NCI-H69 (cell line): ENCODE results near the gene CLCN6.
"Not testable (repeated sequence)": the region's sequence is repeated elsewhere in the genome, so short reads cannot be mapped to it uniquely, and the experiment has no call there.

Experiments
- DNase-seq: peaks from one replicate; lab custom pipeline; 2025; lab: John Stamatoyannopoulos, UW

The CLCN6 gene

GRCh38 chr1:11796036-11796828 lies 9.8 kb upstream of the CLCN6 start:
- DNase-seq: no peak

DNA sequence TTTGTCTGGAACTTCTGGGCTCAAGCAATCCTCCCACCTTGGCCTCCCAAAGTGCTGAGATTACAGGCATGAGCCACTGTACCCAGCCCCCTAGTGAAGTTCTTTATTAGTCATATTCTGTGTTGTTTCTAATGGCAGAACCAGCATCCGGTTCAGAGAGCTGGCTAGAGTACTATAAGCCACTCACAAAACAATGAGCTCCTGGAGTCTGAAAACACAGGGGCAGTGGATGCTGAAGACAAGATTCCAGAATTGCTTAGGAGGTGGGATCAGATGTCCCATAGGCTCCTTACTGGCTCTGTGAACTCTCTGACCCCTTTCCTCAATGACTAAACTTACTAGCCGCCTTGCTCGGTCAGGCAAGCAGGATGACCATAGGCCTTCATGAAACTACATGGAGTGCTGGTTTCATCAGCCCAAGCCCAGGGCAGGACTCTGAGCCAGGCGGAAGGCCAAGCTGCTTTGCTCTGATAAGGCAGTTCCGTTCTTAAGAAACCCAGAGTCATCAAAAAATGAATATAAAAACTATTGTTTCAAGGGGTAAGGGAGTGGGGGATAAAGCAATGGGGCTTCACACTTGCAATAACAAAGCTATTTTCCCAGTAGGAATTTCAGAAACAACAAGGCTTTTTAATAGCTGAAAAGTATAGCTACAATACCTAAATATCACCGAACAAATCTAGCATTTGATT lies 8.3 kb upstream of the CLCN6 start:
- DNase-seq: no peak

- DNase-seq: no peak
These were observed 6.9 kb upstream of the CLCN6 start for GRCh38 chr1:11799099-11799498.

GRCh38 chr1:11799896-11800295 lies 6.1 kb upstream of the CLCN6 start:
- DNase-seq: no peak

- no peak for DNase-seq
These were observed 5.6 kb upstream of the CLCN6 start for GRCh38 chr1:11800391-11800755.

GRCh38 chr1:11800756-11801433 lies 5.1 kb upstream of the CLCN6 start:
- no peak for DNase-seq

DNA sequence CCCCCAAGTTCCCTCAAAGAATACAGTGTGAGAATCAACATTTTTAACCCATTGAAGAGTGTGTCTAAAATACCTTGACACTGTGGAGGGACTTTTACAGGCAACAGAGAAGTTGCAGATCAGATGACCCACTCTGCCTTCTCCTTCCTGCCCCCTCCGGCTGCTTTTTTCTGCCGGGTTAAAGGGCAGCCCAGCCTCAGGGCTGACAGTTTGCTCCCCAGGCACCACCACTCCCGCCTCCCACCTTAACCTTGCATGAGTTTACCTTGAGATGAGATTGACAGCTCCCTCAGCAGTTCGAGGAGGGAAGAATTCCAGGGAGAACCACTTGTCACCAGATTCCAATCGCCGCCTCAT lies 3.4 kb upstream of the CLCN6 start:
- DNase-seq: no peak

DNA sequence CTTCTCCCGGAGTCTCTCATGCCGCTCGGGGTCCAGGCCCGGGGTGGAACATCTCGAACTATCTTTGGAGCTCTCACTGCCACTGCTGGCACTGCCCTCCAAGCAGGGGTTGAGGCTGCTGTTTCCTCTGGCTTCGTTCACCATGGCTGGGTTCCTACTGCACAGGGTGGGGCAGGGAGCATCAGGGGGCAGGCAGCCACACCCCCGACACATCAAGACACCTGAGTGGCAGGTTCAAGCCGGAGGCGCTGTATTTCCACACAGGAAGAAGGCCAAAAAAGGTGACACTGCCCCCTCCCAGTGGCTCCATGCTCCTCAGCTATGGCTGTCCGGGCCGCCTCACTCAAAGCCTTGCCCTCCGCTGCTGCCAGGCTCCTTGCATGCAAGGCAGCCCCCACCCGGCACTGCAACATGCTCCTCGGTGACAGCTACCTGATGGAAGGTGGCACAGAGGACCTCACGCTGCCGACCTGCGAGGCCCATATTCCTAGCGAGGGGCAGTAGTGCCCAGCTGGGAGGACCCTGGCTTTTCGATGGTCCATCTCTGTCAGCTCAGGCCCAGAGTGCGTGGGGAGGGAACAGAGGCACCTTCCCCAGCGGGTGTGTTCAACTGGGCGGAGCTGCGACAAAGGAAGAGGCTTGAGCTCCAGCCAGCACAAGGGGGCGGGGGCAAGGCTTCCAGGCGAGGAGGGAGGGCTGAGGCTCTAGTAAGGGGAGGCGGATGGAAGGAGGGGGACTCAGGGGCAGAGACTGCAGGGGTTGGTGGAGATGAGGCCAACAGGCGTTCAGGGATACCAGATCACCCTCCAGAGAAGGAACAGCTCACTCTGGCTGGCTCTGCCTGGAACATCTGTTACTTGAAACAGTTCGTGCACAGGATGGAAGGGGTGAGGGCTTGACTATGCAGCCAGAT lies 2.8 kb upstream of the CLCN6 start:
- peak; percentile 94 for DNase-seq

DNA sequence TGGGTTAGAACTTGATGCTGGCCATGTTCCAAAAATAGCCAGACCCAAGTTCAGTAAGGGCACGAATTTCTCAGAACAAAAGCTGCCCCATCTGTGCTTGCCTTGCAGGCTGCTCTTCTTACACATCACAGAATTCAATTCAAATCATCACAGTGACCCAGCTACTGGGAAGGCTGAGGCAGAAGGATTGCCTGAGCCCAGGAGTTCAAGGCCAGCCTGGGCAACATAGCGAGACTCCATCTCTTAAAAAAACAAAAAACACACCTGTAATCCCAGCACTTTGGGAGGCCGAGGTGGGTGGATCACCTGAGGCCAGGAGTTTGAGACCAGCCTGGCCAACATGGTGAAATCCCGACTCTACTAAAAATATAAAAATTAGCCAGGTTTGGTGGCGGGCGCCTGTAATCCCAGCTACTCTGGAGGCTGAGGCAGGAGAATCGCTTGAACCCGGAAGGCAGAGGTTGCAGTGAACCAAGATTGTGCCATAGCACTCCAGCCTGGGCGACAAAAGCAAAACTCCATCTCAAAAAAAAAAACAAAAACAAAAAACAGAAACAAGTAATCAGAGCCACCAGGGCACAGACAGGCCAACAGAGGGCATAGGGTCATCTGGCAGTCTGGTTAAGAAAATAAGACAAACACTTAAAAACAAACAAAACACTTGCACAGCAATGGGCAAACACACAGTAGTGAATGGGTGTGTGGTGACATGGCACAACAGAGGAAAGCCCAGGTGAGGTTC lies 1.9 kb upstream of the CLCN6 start:
- not testable (repeated sequence) for DNase-seq

- DNase-seq: peak; percentile 85
These were observed 1.1 kb upstream of the CLCN6 start for GRCh38 chr1:11804666-11805421.

- DNase-seq: peak; percentile 31
These were observed 431 bp downstream of the CLCN6 start for GRCh38 chr1:11806307-11806936.

- no peak for DNase-seq
These were observed 1.1 kb downstream of the CLCN6 start for GRCh38 chr1:11807133-11807532.

DNA sequence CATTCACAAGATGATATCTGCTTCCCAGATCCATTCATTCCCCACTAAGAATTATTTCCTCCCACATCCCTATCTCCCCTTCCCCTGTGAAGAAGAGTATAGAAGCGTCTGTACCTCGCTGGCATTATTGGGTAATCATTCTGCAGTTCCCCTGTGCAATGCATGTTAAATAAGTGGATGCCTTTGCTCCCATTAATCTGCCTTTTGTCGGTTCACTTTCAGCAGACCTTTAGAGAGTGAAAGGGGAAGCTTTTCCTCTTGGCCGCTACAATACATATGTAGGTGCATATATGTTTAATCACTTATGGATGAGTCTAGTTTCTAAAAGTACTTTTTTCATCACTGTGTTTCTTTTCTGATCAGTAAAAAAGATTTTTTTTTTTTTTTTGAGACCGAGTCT lies 7.0 kb downstream of the CLCN6 start:
- DNase-seq: no peak

- no peak for DNase-seq
These were observed 11.2 kb downstream of the CLCN6 start for GRCh38 chr1:11817192-11817591.

GRCh38 chr1:11822091-11822490 lies 16.1 kb downstream of the CLCN6 start:
- DNase-seq: no peak

GRCh38 chr1:11823366-11824137 lies 17.6 kb downstream of the CLCN6 start:
- no peak for DNase-seq

GRCh38 chr1:11825131-11825530 lies 19.1 kb downstream of the CLCN6 start:
- DNase-seq: no peak

DNA sequence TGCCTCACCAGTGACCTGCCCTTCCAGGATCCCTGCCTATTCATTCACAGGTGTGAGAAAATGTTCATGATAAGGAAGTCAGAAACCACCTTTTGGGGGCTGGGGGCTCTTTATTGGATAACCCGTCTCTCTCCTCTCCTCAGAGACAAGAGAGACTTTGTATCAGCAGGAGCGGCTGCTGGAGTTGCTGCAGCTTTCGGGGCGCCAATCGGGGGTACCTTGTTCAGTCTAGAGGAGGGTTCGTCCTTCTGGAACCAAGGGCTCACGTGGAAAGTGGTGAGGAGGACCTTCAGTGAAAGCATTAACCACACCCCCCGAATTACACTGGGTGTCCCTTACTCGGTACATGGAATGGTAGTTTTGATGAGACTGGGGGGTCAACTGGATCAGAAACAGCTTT lies 21.0 kb downstream of the CLCN6 start:
- no peak for DNase-seq

GRCh38 chr1:11828511-11828910 lies 22.5 kb downstream of the CLCN6 start:
- no peak for DNase-seq
